Measurements from ENCODE around the gene ITPR3. TPM values are rescaled to one million over a fixed set of nuclear protein-coding genes. Genes with fewer than 3 reads are reported as not detected.

ITPR3 gene
- total RNA-seq, 1 experiment from 2014 or later: 23.4 TPM

DNA sequence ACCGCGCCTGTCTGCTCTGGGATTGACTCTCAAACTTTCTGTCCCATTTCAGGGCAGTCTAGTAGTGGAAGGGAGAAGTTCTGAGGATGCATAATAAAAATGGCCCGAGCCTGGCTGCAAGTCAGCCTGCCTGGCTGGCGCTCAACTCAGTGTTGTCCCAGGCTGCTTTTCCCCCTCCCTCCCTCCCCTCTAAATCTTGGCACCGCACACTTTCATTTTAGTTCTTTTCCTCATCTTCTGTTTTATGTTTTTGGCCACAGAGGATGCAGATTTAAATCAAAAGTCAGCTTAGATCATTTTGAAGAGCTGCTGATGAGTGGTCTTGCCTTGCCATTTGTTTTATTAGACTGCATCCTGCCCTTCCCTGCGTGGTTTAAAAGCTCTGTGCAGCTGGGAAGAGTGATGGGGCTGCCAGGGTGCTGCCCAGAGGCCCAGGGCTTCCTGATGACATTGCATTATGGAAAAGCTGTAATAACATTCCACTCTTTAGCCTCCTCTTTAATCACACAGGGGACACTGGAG is 96.9 kb downstream of the ITPR3 start:
- Histone ChIP-seq H3K36me3 (replicated peaks; ENCODE audit: control insufficient read depth, insufficient read depth, low read length) (no peaks in the 10 kb centered on the region), H3K27me3 (ENCODE audit: control insufficient read depth, insufficient read depth, low read length) (no peaks in the 10 kb centered on the region; the same call in 1 of the 2 replicates), H3K4me3 (ENCODE audit: insufficient read depth, low read depth, low read length) (no peak overlapping the region)
- DNase-seq: no peak

DNA sequence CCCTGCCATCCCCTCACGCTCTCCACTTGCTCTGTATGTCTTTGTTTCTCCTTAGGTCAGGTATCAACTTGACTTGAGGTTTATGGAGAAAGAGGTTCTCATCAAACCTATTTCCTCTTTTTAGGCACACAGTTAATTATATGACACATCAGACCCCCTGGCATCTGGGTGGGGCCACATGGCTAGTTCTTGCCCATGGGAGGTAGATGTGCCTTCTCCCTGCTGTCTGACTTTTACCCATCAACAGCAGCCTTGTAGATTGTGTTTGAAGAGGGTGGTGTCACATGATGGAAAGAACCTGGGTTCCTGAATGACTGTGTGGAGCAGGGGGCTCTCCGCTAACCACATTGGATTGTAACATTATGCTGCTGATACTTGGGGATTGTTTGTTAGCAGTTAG is 97.6 kb downstream of the ITPR3 start:
- Histone ChIP-seq H3K4me3 (ENCODE audit: insufficient read depth, low read depth, low read length) (no peak overlapping the region), H3K36me3 (replicated peaks; ENCODE audit: control insufficient read depth, insufficient read depth, low read length) (no peaks in the 10 kb centered on the region), H3K27me3 (ENCODE audit: control insufficient read depth, insufficient read depth, low read length) (no peaks in the 10 kb centered on the region; the same call in 1 of the 2 replicates)
- DNase-seq: no peak

DNA sequence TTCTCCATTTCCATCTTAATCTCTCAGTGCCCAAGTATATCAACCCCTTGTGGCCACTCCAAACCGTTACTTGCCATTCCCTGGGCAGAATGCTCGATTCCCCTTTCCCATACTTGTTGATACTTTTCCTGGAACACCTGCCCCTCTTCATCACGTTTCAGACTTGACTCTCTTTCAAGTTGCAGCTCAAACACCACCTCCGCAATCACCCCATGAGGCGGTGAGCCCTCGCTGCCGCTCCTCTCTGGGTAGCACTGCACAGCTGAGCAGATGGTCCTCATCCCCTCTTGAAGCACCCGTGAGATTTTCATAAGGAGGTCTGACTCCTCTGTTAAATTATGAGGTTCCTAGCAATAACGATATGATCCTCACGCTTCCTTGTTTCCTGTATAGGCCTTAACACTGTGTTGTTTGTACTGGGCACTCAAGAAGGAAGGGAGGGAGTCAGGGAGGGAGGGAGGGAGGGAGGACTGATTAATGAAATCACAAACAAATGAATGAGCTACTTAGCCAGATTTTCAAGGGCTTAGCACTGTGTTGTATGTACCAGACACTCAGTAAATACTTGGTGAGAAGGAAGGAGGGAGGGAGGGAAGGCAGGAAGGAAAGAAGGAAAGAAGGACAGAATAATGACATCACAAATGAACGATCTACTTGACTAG is 98.3 kb downstream of the ITPR3 start:
- no peaks in the 10 kb centered on the region for H3K36me3 ChIP-seq (replicated peaks; ENCODE audit: control insufficient read depth, insufficient read depth, low read length)
- no peaks in the 10 kb centered on the region; the same call in 1 of the 2 replicates for H3K27me3 ChIP-seq (ENCODE audit: control insufficient read depth, insufficient read depth, low read length)
- H3K4me3 ChIP-seq (ENCODE audit: insufficient read depth, low read depth, low read length): no peak overlapping the region
- no peak for DNase-seq

DNA sequence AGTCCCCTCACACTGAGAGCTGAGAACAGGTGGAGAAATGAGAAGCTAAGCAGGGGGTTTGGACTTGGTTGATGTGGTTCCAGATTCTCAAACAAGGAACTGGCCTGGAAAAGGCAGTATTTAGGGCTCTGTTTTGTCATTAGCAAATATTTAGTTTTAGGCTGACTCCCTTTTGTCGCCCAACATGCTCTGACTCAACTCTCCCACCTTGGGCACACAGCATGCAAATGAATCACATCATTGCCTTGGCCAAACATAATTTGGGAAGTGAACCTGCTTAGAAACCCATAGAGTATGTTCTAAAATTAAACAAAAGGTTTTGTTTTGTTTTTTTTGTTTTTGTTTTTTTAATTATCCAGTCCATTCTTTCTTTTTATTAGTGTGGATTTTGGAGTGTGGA is 99.9 kb downstream of the ITPR3 start:
- Histone ChIP-seq H3K4me3 (ENCODE audit: insufficient read depth, low read depth, low read length) (no peak overlapping the region), H3K36me3 (replicated peaks; ENCODE audit: control insufficient read depth, insufficient read depth, low read length) (no peaks in the 10 kb centered on the region), H3K27me3 (ENCODE audit: control insufficient read depth, insufficient read depth, low read length) (no peaks in the 10 kb centered on the region; the same call in 1 of the 2 replicates)
- DNase-seq: no peak

DNA sequence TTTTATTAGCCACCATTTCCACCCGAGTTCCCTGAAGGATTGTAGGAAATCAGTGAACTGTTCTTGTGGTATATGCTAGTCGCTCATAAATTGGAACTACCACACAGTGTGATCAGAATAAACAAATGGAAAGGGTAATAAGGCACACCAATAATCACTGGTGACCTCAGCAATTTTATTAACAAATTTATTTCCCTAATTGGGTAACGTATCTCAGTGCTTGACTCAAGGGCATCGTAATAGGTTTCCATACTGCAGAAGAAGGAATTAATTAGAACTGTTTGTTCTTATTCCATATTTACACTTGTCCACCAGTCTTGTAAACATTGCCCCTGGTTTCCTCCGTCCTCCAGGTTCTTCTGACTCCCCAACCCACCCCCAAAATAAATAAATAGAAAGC is 100.4 kb downstream of the ITPR3 start:
- Histone ChIP-seq H3K4me3 (ENCODE audit: insufficient read depth, low read depth, low read length) (no peak overlapping the region), H3K36me3 (replicated peaks; ENCODE audit: control insufficient read depth, insufficient read depth, low read length) (no peaks in the 10 kb centered on the region), H3K27me3 (ENCODE audit: control insufficient read depth, insufficient read depth, low read length) (no peaks in the 10 kb centered on the region; the same call in 1 of the 2 replicates)
- no peak for DNase-seq

DNA sequence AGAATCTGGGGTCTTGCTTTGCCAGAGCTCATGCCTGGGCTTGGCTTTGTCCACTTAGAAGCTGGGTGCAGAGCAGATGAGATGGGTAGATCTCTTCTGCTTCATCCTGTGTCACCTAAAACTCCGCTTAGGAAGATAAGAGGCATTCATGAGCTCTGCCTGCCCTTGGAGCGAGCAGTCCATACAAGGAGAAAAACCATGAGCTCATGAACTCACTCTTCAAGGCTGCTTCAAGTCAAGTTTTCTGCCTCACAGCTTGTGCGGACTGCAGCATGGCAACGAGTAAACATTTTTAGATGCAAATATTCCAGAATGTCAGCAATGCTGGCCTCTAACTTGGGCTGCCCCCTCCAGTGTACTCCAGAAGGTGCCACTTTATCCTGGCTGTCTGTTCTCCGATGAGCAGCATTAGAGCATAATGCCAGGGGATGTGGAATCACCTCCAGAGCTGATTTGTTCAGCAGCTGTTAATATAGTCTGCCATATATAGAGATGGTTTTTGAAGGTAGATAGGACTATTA is 101.0 kb downstream of the ITPR3 start:
- Histone ChIP-seq H3K27me3 (ENCODE audit: control insufficient read depth, insufficient read depth, low read length) (no peaks in the 10 kb centered on the region; the same call in 1 of the 2 replicates), H3K4me3 (ENCODE audit: insufficient read depth, low read depth, low read length) (no peak overlapping the region), H3K36me3 (replicated peaks; ENCODE audit: control insufficient read depth, insufficient read depth, low read length) (no peaks in the 10 kb centered on the region)
- DNase-seq: no peak

DNA sequence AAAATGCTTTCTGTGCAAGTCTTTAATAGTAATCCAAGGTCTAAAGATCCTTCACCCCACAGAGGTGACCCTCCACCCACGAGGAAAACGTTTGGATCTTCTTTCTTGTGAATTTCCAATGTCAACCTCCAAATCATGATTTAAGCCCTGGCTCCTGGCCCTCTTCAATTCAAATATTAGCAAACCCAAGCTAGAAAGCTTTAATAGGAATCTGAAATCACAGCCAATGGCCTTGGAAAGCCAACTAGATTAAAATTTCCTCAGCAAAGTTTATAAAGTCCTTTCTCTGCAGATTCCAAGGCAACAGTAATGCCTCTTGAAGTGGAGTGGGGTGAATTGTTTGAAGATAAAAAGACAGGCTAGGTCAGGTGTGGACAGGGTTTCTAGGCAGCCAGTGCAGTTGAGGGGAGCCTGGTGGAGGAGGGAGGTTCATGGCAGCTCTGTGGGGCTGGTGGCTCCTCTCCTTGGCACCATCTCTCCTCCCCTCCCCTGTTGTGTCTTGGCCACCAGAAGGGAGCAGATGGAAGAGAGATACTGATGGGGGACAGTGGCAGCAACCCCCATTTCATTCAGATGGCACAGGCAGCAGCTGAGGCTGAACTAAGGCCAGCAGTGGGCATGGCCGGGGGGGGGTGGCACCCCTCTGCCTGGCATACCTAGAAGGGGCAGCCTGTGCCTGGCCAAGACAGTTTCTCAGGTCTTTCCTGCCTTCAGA is 102.4 kb downstream of the ITPR3 start:
- H3K36me3 ChIP-seq (replicated peaks; ENCODE audit: control insufficient read depth, insufficient read depth, low read length): no peaks in the 10 kb centered on the region
- peaks cover 2% of the 10 kb centered on the region; the same call in 1 of the 2 replicates for H3K27me3 ChIP-seq (ENCODE audit: control insufficient read depth, insufficient read depth, low read length)
- no peak overlapping the region for H3K4me3 ChIP-seq (ENCODE audit: insufficient read depth, low read depth, low read length)
- no peak for DNase-seq

DNA sequence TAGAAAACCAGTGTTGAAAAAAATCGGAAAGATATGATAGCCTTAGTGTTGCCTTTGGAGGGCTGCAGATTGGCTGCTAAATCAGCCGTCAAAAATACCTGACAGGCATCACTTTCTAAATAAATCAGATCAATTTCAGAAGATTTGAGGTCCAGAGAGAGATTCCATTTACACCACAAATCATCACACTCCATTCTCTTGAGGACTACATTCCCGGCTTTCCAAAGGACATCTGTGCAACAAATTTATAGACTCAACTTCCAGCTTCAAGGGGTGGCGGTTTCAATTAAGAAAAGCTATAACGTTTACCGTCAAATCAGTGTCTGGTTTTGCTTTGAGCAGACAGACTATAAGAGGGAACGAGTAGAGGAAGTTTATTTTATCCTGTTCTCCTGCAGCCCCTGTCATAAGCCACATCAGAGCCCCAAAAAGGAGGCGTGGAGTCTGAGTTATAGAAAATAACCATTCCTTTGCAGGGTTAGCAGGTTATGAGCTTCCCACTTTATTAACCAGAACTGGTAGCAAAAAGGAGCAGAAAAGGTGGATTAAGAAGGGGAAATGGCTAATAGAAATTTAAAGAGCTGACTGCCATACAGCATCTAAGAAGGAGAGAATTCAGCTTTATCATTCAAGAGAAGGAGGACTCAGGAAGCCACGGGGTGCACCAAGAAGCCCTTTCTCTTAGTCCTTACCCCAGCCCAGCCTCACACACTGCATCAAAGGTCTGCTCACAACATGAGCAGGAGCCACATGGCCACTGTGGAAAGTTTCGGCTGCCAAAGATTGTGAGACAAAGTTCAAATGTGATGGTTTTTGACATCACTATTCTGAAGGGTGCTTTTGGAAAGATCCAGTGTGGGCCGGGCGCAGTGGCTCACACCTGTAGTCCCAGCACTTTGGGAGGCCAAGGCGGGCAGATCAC is 103.2 kb downstream of the ITPR3 start:
- DNase-seq: peak; percentile 72
- Histone ChIP-seq H3K36me3 (replicated peaks; ENCODE audit: control insufficient read depth, insufficient read depth, low read length) (no peaks in the 10 kb centered on the region), H3K27me3 (ENCODE audit: control insufficient read depth, insufficient read depth, low read length) (peaks cover 2% of the 10 kb centered on the region; the same call in 1 of the 2 replicates), H3K4me3 (ENCODE audit: insufficient read depth, low read depth, low read length) (no peak overlapping the region)

DNA sequence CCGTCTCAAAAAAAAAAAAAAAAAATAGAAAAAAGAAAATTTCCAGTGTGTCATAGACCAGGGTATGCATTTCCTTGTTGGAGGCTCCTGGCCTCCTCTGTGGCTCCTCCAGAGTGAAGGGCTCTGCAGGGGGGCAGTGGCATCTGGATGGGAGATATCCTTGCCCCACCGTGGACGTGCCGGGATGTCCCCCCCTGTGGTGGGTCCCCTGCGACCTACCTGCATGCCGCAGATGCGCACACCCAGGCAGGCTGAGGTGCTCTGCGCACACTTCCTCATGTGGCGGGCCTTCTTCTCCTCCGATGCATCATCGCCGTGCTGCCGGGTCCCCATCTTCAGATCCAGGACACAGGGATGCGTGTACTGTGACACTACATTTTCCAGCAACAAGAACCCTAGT is 104.1 kb downstream of the ITPR3 start:
- Histone ChIP-seq H3K36me3 (replicated peaks; ENCODE audit: control insufficient read depth, insufficient read depth, low read length) (no peaks in the 10 kb centered on the region), H3K27me3 (ENCODE audit: control insufficient read depth, insufficient read depth, low read length) (peaks cover 2% of the 10 kb centered on the region; the same call in 1 of the 2 replicates), H3K4me3 (ENCODE audit: insufficient read depth, low read depth, low read length) (no peak overlapping the region)
- DNase-seq: no peak

DNA sequence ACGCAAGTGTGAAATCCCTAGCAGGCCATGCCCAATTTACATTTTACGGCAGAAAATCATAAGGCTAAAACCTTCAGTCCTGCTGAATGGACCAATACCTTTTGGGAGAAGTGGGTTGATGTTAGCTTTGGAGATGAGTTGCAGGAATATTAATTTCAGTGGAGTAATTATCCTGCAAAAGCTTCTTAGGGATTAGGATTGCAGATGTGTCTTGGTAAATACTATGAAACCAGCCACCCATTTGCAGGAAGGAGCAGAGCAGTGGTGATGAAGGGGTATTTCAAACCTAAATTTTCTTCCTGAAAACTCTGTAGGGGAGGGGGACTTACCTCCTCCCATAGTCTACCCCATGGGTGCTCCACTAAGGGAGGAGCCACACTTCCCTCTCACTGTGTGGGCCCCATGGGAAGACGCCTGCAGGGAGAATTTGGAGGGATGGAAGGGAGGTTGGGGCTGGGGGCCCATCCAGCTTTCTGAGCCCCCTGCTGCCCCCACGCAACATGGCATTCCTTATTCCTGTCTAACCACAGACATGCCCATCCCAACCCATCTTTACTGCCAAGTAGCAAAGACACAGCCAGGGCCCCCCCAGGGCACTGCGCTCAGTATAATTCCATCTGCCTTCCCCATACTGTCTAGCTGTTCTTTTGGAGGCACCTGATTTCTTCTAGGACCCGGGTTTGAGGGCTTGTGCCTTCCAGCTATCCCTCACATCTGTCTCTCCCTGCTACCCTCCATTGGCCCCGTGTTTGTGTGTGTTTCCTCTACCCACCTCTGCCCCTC is 105.0 kb downstream of the ITPR3 start:
- Histone ChIP-seq H3K4me3 (ENCODE audit: insufficient read depth, low read depth, low read length) (no peak overlapping the region), H3K36me3 (replicated peaks; ENCODE audit: control insufficient read depth, insufficient read depth, low read length) (no peaks in the 10 kb centered on the region), H3K27me3 (ENCODE audit: control insufficient read depth, insufficient read depth, low read length) (peaks cover 2% of the 10 kb centered on the region; the same call in 1 of the 2 replicates)
- DNase-seq: no peak

DNA sequence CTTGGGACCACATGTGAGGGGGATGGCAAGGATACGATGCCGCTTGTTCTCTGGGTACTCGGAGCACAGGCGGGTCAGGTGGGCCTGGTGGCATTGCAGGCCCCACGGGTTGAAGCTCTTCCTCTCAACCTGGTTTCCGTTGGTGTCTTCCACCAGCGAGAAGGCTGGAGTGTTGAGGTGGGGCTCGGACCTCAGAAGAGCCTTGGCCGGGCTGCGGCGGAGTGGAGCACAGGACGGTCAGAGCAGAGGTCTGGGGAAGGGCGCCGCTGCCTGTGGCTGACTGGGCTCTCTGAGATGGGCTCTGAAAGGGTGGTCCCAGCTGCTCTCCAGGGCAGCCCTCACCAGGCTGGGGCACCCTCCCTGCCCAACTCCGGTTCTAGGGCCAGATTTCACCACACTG is 105.6 kb downstream of the ITPR3 start:
- DNase-seq: no peak
- Histone ChIP-seq H3K4me3 (ENCODE audit: insufficient read depth, low read depth, low read length) (no peak overlapping the region), H3K36me3 (replicated peaks; ENCODE audit: control insufficient read depth, insufficient read depth, low read length) (no peaks in the 10 kb centered on the region), H3K27me3 (ENCODE audit: control insufficient read depth, insufficient read depth, low read length) (peaks cover 2% of the 10 kb centered on the region; the same call in 1 of the 2 replicates)

DNA sequence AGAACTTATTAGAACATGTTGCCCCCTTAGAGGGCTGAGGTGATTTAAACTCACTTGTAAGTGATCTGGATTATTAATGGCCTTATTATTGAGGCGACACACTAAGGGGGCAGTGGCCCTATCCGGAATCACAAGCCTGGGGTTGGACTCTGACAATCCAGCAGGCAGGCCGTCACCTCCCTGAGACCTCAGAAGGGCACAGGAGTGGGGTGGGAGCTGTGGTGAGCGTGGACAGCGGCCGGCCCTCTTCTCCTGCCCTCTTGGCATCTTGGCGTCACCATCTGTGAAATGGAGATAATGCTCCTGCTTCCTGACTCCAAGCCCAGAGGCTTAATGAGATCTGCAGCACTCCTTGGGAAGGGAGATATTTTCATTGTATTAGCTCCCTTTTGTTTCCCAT is 106.0 kb downstream of the ITPR3 start:
- no peak for DNase-seq
- H3K36me3 ChIP-seq (replicated peaks; ENCODE audit: control insufficient read depth, insufficient read depth, low read length): no peaks in the 10 kb centered on the region

DNA sequence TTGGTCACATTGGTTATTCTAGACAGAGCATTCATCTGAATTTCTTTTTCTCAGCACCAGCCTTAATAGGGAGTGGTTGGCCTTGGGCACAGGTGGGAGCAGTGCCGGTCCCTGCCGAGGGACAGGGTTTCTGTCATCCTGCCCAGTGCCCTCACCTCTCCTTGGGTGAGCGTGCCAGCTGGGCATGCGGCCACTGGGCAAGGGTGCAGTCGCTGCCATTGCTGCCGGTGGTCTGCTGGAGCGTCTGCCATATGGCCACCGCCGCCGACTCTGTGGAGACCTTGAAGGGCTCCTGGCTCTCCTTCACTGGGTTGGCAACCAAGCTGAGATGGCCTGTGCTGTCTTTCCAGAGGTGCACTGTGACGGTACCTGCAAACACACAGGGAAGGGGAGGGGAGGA is 106.8 kb downstream of the ITPR3 start:
- DNase-seq: no peak
- no peaks in the 10 kb centered on the region for H3K36me3 ChIP-seq (replicated peaks; ENCODE audit: control insufficient read depth, insufficient read depth, low read length)
- H3K27me3 ChIP-seq (ENCODE audit: control insufficient read depth, insufficient read depth, low read length): peaks cover 2% of the 10 kb centered on the region; the same call in 1 of the 2 replicates
- H3K4me3 ChIP-seq (ENCODE audit: insufficient read depth, low read depth, low read length): no peak overlapping the region

More for the DNA sequence above, 106.0 kb downstream of the ITPR3 start:
- H3K27me3 ChIP-seq (ENCODE audit: control insufficient read depth, insufficient read depth, low read length): peaks cover 2% of the 10 kb centered on the region; the same call in 1 of the 2 replicates
- no peak overlapping the region for H3K4me3 ChIP-seq (ENCODE audit: insufficient read depth, low read depth, low read length)
